ENCODE data around the gene SDSL. TPM values are rescaled to one million over a fixed set of nuclear protein-coding genes. Genes with fewer than 3 reads are reported as not detected.

Gene SDSL
- 6.3 and 11.8 TPM in 2 replicates for total RNA-seq

- TF ChIP-seq CTCF (conservative IDR thresholded peaks at IDR 0.05; ENCODE audit: low read depth, low read length), result no peak
These were observed at the start of gene SDSL for GRCh38 chr12:113422030-113422885. Gene SDSL, plus strand, starts transcription at chr12:113422380. Its CDS starts 5,603 bp downstream, at chr12:113427983.

GRCh38 chr12:113373440-113373839, 48.7 kb upstream of the SDSL start:
- DNase-seq (ENCODE audit: low read depth), result no peak
- no peak overlapping the region for H3K4me3 ChIP-seq (ENCODE audit: low read depth, low read length)
- no peak for TF ChIP-seq CTCF (conservative IDR thresholded peaks at IDR 0.05; ENCODE audit: low read depth, low read length)

More at GRCh38 chr12:113422030-113422885, at the start of gene SDSL:
- H3K4me3 ChIP-seq (ENCODE audit: low read depth, low read length), result peak within 1 kb of the TSS; percentile 91
- peak; percentile 65 for DNase-seq (ENCODE audit: low read depth)

- H3K4me3 ChIP-seq (ENCODE audit: low read depth, low read length), result no peak overlapping the region
- no peak for DNase-seq (ENCODE audit: low read depth)
- no peak for TF ChIP-seq CTCF (conservative IDR thresholded peaks at IDR 0.05; ENCODE audit: low read depth, low read length)
These were observed 48.2 kb upstream of the SDSL start for GRCh38 chr12:113373969-113374368.

GRCh38 chr12:113374823-113375428, 47.3 kb upstream of the SDSL start:
- no peak for TF ChIP-seq CTCF (conservative IDR thresholded peaks at IDR 0.05; ENCODE audit: low read depth, low read length)
- H3K4me3 ChIP-seq (ENCODE audit: low read depth, low read length), result no peak overlapping the region
- no peak for DNase-seq (ENCODE audit: low read depth)

GRCh38 chr12:113378291-113378690, 43.9 kb upstream of the SDSL start:
- TF ChIP-seq CTCF (conservative IDR thresholded peaks at IDR 0.05; ENCODE audit: low read depth, low read length), result peak; percentile 6
- DNase-seq (ENCODE audit: low read depth), result no peak
- H3K4me3 ChIP-seq (ENCODE audit: low read depth, low read length), result no peak overlapping the region

GRCh38 chr12:113381220-113381619, 41.0 kb upstream of the SDSL start:
- no peak overlapping the region for H3K4me3 ChIP-seq (ENCODE audit: low read depth, low read length)
- no peak for DNase-seq (ENCODE audit: low read depth)
- TF ChIP-seq CTCF (conservative IDR thresholded peaks at IDR 0.05; ENCODE audit: low read depth, low read length), result no peak
